GM19023 (cell line): ENCODE data around the gene ZNF595.
"Not testable (repeated sequence)": the region's sequence is repeated elsewhere in the genome, so short reads cannot be mapped to it uniquely, and the experiment has no call there.

Experiments used
- ATAC-seq: cut with Tn5 transposase; IDR thresholded peaks from one replicate; pipeline ENCODE4 v1.9.1; 2021; ENCODE audit warnings: mild to moderate bottlenecking, moderate library complexity; ENCODE audit not compliant: unreplicated experiment

Gene ZNF595

GRCh38 chr4:52804-53479, at the start of gene ZNF595:
TSS of gene ZNF595 (plus strand) at chr4:53321. CDS start at chr4:53489, 168 bp downstream.
- peak; percentile 37 for ATAC-seq

DNA sequence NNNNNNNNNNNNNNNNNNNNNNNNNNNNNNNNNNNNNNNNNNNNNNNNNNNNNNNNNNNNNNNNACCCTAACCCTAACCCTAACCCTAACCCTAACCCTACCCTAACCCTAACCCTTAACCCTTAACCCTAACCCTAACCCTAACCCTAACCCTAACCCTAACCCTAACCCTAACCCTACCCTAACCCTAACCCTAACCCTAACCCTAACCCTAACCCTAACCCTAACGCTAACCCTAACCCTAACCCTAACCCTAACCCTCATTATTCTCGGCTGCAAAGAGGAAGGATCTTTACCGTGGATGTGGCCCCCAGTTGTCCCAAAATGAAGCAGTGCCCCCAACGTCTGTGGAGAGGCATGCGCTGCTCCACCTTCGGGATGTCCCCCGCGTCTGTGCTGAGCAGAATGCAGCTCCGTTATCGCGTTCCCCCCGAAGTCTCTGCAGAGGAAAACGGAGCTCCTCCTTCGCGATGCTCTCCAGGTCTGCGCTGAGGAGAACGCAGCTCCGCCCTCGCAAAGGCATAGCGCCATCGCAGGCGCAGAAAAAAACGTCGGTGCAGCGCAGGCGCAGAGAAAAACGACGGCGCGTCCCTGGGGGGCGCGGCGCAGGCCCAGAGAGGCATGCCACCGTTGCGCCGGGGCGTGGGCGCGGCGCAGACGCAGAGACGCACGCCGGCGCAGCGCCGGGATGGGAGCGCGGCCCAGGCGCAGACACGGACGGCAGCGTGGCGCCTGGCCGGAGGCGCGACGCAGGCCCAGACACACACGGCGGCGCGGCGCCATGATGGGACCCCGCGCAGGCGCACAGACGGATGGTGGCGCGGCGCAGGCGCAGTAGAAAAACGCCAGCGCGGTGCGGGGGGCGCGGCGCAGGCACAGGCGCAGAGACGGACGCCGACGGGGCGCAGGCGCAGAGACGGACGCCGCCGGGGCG, 42.9 kb upstream of the ZNF595 start:
- not testable (repeated sequence) for ATAC-seq

GRCh38 chr4:11095-11815, 41.9 kb upstream of the ZNF595 start:
- ATAC-seq, result not testable (repeated sequence)

- ATAC-seq, result not testable (repeated sequence)
Measured at GRCh38 chr4:11816-12417, 41.2 kb upstream of the ZNF595 start.

GRCh38 chr4:18128-18527, 35.0 kb upstream of the ZNF595 start:
- ATAC-seq, result not testable (repeated sequence)

- ATAC-seq, result not testable (repeated sequence)
Measured at GRCh38 chr4:18589-18988, 34.5 kb upstream of the ZNF595 start.

- ATAC-seq, result not testable (repeated sequence)
Measured at GRCh38 chr4:22882-23281, 30.2 kb upstream of the ZNF595 start.

- not testable (repeated sequence) for ATAC-seq
Measured at GRCh38 chr4:24359-24758, 28.8 kb upstream of the ZNF595 start.

- not testable (repeated sequence) for ATAC-seq
Measured at GRCh38 chr4:27501-27900, 25.6 kb upstream of the ZNF595 start.

DNA sequence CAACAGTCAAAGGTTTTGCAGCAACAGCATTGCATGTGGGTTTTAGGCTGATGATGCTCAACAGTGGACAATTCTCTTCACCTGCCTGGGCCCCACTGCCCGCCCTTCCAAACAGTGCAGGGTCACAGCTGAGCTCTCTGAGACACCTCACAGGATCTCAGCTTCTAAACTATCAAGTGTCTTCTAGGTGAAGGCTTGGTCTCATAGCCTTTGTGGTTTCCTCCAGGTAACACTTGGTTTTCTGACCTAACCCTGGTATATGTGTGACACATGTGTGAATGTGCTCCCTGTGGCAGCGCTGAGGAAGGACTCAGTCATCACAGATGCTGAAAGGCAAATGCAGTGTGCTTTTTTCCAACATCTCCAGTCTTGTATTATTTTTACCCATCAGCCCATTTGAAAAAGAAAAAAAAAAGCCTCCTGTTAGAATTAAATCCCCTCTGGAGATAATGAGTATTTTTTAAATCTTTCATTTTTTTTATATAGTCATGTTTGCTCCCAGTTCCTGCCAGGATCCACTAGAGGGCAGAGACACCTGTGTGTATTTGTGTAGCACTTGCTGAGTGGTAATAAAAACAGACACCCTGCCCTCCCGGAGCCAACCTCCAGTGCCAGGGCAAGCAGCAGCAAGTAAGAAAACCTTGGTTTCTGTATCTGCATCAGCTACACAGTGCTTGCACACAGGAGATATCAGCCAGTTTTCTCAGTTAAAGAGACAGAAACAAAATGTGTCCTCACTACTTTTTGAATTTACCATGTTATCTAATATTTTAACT, 24.2 kb upstream of the ZNF595 start:
- ATAC-seq, result not testable (repeated sequence)

- not testable (repeated sequence) for ATAC-seq
Measured at GRCh38 chr4:33314-33713, 19.8 kb upstream of the ZNF595 start.

DNA sequence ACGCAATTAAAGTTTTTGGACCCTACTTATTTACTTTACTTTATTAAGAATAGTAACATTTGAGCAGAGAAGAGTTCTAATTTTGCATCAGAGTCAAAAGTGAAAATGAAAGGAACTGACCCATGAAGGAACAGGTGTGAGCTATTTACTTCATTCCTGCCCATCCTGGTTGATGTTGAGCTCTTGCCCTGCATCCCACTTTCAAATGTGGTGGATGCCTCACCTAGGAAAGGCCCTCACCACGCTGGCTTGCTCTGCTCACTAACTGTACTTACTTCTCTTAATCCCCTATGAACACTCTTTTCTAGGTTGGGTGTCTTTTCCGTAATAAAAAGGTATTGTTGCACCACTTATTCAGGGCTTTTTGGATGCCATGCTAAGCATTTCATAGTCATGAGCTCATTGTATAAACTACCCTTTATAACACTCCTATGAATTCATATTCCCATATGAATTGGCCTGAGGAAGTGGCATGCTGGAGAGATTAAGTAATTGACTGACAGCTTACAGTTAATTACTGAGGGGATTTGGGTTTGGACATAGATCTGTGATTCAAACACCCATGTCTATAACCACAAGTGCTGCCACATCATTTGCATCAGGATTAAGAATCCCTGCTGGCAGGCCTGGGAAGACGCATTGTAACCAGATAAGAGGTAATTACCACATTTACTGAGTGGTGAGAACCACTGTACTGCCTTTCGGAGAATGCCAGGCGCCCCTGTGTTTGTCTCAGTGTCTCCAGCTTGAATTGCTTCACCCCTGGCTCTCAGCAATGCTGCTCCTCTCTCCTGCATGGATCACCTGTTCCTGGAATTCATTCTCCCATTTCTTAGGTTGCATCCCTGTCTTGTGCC, 16.3 kb upstream of the ZNF595 start:
- not testable (repeated sequence) for ATAC-seq

GRCh38 chr4:38202-38601, 14.9 kb upstream of the ZNF595 start:
- not testable (repeated sequence) for ATAC-seq

GRCh38 chr4:43375-43774, 9.7 kb upstream of the ZNF595 start:
- not testable (repeated sequence) for ATAC-seq

- peak; percentile 1 for ATAC-seq
Measured at GRCh38 chr4:51253-51652, 1.9 kb upstream of the ZNF595 start.

- ATAC-seq, result peak; percentile 63
Measured at GRCh38 chr4:51655-52277, 1.4 kb upstream of the ZNF595 start.

GRCh38 chr4:53521-53920, 400 bp downstream of the ZNF595 start:
- ATAC-seq, result not testable (repeated sequence)

DNA sequence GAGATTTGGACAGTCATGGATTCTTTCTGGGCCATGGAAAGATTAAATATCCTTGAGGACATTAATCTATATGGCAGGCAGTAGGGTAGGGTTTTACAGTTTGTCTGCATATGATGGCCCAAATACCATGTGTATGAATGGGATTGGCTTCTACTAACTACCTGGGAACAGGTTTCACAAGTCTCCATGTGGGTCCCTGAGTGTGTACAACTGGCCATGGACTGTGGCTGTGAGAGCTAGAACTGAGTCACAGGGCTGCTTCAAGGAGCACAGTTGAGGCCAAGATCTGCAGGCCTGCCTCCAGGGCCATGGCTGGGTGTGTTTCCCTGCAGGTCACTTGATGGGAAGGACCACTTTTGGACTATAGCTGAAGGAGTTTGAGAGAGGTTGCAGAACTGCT, 11.6 kb downstream of the ZNF595 start:
- ATAC-seq, result not testable (repeated sequence)

DNA sequence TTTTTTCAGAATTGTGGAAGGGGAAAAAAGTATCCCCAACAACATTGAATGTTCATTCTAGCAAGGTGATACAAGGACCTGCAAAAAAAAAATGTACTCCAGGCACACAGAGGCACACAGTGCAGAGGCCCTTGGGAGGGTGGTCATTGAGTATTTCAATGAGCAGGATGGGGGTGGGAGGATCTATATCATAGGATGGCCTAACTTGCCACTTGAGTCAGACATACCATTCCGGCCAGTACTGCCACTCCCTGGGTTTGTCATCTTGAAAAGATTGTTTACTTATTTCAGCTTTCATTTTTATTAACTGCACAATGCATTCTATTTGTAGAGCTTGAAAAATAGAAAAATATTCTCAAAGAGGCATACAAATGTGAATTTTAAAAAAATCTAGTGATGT, 18.7 kb downstream of the ZNF595 start:
- ATAC-seq, result no peak
